ENCODE data around the gene PDLIM5. TPM values are rescaled to one million over a fixed set of nuclear protein-coding genes. Genes with fewer than 3 reads are reported as not detected.

PDLIM5 gene
- total RNA-seq, 2 donors from 2014 or later = 418 to 594 TPM

GRCh38 chr4:94416981-94417380 is 34.8 kb upstream of the PDLIM5 start:
- no peak for DNase-seq (ENCODE audit: low spot score)
- intact Hi-C loops (cut with DNase I) = loop anchor here in 1 of 2 donors (10.0 kb wide), 1 partner anchor 902 kb away; no protein-coding TSS in a partner anchor

- intact Hi-C loops (cut with DNase I) = loop anchor here in 1 of 2 donors (10.0 kb wide), 1 partner anchor 905 kb away; no protein-coding TSS in a partner anchor
- no peak for DNase-seq (ENCODE audit: low spot score)
Measured at GRCh38 chr4:94419549-94419948, 32.2 kb upstream of the PDLIM5 start.

DNA sequence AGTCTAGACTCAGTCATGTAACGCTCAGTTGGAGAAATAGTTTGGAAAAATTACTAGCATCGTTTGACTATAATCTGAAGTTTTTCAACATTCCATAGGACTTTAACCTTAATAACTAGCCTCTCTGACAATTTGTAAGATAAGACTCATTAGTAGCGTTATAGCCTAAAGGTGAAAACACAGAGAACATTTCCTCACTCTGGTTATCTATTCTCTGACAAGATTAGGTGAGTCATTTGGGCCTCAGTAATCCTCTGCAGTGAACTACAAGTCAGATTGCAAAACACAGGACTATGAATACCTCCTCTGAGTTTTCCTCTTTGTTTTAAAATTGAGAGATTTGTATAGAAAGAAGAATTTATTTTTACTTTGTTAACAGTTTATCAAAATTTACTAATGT is 31.8 kb upstream of the PDLIM5 start:
- intact Hi-C loops (cut with DNase I) = loop anchor here in 1 of 2 donors (10.0 kb wide), 1 partner anchor 905 kb away; no protein-coding TSS in a partner anchor
- no peak for DNase-seq (ENCODE audit: low spot score)

GRCh38 chr4:94420356-94420755 is 31.4 kb upstream of the PDLIM5 start:
- no peak for DNase-seq (ENCODE audit: low spot score)
- intact Hi-C loops (cut with DNase I) = no loop called here

DNA sequence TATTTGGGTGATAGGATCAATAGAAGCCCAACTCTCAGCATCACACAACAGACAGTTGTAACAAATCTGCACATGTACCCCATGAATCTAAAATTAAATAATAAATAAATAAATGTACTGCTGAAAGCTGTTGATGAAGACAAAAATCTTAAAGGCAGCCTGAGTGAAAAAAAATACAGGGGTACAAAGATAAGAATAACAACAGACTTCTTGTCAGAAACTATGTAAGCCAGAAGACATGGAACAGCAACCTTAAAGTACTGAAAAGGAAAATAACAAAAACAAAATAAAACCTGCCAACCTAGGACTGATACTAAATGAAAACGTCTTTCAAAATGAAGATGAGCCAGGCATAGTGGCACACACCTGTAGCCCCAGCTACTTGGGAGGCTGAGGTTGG is 25.0 kb upstream of the PDLIM5 start:
- DNase-seq (ENCODE audit: low spot score) = no peak
- intact Hi-C loops (cut with DNase I) = no loop called here

DNA sequence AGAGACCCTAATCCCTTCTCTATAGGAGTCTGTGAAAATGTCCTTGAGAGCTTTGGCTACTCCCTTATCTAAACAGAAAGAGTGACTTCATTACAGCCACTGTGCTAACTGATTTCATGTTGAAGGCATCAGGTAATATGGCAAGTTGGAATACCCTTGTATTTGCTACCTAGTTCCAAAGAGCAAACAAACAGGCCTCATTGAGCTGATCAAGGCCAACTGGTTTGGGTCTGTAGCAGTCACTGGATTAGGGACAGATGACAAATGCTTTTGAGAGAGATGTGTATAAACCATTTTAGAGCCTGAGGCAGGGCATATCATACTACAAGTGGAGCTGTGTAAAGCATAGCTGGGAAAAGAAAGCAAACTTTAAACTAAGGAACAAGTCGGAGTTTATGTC is 22.9 kb upstream of the PDLIM5 start:
- no peak for DNase-seq (ENCODE audit: low spot score)
- intact Hi-C loops (cut with DNase I) = no loop called here

DNA sequence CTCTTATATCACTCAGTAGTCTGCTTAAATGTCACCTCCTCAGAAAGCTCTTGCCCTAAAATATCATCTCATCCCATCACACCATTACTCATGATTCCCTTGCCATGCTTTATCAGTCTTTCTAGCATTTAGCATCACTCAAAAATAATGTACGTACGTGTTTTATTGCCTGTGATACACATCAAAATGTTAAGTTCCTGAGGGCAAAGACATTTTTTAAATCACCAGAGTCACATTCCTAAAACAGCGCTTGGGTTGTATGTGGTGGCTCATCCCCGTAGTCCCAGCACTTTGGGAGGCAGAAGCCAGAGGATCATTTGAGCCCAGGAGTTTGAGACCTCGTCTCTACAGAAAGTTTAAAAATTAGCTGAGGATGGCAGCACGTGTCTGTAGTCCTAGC is 21.3 kb upstream of the PDLIM5 start:
- no peak for DNase-seq (ENCODE audit: low spot score)
- intact Hi-C loops (cut with DNase I) = no loop called here

- intact Hi-C loops (cut with DNase I) = no loop called here
- no peak for DNase-seq (ENCODE audit: low spot score)
Measured at GRCh38 chr4:94431388-94431787, 20.4 kb upstream of the PDLIM5 start.

GRCh38 chr4:94434505-94434904 is 17.2 kb upstream of the PDLIM5 start:
- DNase-seq (ENCODE audit: low spot score) = no peak
- intact Hi-C loops (cut with DNase I) = no loop called here

GRCh38 chr4:94435874-94436273 is 15.9 kb upstream of the PDLIM5 start:
- intact Hi-C loops (cut with DNase I) = no loop called here
- DNase-seq (ENCODE audit: low spot score) = no peak

- no peak for DNase-seq (ENCODE audit: low spot score)
- intact Hi-C loops (cut with DNase I) = no loop called here
Measured at GRCh38 chr4:94436512-94436911, 15.2 kb upstream of the PDLIM5 start.

DNA sequence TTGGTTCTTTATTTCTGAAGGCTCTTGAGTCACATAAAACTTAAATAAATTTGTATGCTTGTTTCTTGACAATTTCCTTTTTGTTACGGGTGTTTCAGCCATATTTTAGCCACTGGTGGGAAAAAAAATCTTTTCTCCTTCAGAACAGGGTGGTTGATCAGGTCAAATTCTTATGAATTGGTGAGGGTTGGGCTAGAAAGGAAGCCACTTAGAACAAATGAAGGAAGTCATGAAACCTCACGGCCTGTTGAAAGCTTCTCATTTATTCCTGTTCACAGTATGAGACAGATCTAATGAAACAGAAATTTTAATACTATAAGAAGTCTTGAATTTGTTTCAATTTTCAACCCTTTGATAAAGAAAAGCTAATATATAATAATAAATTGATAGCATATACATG is 12.1 kb upstream of the PDLIM5 start:
- no peak for DNase-seq (ENCODE audit: low spot score)
- intact Hi-C loops (cut with DNase I) = no loop called here

DNA sequence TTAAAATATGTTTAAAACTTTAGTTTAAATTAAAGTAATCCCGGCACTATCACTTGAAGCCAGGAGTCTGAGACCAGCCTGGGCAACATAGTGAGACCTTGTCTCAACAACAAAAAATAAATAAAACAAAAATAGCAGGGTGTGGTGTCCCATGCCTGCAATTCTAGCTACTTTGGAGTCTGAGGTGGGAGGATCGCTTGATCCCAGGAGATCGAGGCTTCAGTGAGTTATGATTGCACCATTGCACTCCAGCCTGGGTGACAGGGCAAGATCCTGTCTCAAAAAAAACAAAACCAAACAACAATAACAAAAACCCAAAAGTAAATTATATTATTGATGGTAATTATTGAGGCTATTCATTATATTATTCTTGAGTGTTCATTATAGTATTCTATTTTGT is 9.9 kb upstream of the PDLIM5 start:
- intact Hi-C loops (cut with DNase I) = no loop called here
- no peak for DNase-seq (ENCODE audit: low spot score)

GRCh38 chr4:94442251-94442650 is 9.5 kb upstream of the PDLIM5 start:
- intact Hi-C loops (cut with DNase I) = no loop called here
- no peak for DNase-seq (ENCODE audit: low spot score)

DNA sequence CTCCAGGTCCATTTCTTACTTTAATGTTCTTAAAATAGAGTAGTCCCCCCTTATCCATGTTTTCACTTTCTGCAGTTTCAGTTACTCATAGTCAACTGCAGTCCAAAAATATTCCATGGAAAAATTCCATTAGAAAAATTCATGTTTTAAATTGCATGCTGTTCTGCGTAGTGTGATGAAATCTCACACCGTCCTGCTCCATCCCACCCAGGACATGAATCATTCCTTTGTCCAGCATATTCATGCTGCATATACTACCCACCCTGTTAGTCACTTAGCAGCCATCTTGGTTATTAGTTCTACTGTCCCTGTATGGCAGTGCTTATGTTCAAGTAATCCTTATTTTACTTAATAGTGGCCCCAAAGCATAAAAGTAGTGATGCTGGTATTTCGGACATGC is 5.4 kb upstream of the PDLIM5 start:
- DNase-seq (ENCODE audit: low spot score) = no peak
- intact Hi-C loops (cut with DNase I) = loop anchor here in 1 of 2 donors (5.0 kb wide), 1 partner anchor 34 kb away; no protein-coding TSS in a partner anchor

DNA sequence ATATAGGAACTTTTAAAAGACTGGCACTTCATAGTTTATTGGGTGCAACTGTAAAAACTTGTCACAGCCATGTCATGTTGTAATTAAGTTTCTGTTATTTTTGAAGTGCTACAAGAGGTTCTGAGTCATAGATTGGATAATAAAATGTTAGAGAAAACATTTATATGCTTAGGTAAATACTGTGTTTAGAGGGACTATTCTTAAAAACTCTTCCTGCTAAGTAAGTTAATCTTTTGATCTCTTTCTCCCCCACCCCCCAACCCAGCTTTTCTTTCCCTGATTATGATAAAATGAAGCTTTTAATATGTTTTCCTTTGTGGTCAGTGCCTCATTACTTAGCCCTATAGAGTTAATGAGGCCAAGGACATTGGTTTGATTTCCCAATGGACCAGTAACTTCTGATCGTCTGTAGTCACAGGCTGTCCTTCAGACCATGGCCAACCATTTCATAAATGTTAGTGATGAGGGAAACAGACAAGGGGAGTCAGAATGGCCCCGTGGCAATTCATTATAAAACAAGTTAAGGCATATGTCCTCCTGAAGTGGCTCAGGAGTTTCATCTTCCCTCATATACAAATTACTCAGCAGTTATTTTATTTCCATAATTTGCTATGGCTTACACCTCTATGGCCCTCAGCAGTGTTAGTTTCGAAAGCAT is 3.9 kb upstream of the PDLIM5 start:
- DNase-seq (ENCODE audit: low spot score) = no peak

DNA sequence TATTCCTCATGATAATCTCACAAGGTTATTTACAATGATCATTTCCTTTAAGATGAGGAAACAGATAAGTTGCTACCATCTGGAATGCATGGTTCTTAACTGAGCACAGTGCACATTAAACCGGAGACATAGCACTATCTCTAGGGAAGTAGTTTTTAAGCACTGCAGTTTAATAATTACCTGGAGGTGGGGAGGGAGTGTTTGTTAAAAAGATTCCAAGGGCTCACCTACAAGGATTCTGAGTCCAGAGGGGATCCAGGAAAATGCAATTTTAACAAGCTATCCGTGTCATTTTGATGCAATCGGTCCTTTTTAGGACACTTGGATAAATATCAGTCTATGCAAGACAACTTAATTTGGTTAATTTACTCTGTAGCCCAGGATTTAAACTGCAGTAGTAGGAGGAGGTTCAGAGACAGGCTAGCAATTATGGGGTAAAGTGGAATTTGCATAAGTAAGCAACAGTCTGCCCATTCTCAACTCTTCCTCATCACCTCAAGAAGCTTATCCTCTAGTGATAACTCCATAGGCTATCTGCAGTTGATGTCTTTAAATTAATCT is 2.8 kb upstream of the PDLIM5 start:
- intact Hi-C loops (cut with DNase I) = loop anchor here in 1 of 2 donors (5.0 kb wide), 1 partner anchor 37 kb away; no protein-coding TSS in a partner anchor
- DNase-seq (ENCODE audit: low spot score) = no peak

More for the DNA sequence above, 3.9 kb upstream of the PDLIM5 start:
- intact Hi-C loops (cut with DNase I) = loop anchor here in 1 of 2 donors (5.0 kb wide), 1 partner anchor 36 kb away; no protein-coding TSS in a partner anchor

DNA sequence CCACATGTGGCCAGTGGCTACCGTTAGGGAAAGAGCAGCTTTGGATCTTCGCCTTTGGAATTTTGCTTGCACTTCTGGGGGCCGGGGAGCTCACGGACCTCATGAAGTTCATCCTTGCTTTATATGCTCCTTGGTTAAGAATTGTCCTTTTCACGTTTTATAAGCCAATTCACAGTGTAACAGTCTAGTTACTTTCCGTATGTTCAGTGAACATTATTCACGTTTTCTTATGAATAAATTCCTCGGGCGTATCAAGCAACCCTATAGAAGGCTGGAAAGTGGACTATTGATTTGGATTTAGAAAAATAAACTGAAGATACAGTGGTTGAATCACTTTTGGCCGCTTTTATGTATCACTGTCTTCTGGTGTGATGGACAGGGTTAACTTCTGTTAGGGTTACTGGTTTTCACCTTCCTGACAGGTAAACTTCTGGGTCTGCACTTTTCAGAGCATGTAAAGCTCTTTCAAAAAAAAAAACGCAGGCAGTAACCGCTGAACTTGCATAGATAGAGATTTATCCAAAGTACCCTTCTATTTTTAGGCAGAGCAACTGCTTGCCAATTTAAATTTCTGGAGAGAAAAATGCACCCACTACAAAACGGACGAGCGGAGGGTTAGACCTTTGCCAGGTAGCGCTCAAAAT is 569 bp upstream of the PDLIM5 start:
- intact Hi-C loops (cut with DNase I) = no loop called here
- DNase-seq (ENCODE audit: low spot score) = no peak

DNA sequence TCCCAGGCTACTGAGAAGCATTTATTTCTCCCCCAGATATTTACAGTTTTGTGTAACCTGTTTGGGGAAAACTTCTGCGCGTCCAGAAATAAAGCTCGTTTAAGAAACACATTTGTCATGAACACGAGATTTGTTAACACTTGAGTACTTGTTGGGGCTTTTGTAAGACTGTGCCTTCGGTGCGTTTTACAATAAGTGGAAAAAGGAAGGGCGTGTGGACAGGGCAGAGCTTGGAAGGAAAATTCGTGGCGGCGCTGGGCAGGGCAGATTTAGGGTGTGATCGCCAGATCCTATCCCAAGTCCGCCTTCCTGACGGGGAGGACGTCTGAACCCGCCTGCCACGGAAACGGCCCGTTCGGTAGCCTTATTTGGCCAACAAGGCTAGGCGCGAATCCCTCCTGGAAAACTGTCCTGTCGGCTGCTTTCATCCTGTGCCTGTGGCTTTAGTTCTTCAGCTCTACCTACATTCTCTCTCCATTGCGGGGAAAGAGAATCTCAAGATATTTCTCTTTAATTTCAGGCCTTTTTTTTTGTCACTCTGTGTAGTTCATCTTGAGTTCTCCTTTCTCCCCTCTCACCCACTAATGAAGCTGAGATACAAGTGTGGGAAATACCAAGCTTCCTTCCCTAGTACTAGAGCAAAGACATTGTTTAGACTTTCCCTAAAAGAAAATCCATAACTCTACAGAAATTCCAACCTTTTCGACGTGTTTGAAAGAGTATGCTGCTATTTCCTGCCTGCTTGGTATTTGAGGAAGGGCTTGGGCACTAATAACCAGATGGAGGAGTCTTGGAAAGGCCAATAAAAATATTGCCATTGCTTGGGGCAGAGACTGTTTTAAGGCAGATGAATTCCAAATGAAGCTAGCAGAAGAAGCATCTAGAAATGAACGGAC is 982 bp downstream of the PDLIM5 start:
- intact Hi-C loops (cut with DNase I) = no loop called here
- peak; percentile 96 for DNase-seq (ENCODE audit: low spot score)

All from posterior vena cava (tissue), 2 donors.